ENCODE data around the gene UPB1. TPM values are rescaled to one million over a fixed set of nuclear protein-coding genes. Genes with fewer than 3 reads are reported as not detected.
A peak's percentile ranks its signal among the peaks of the same experiment; 100 is the strongest.
"Not testable (repeated sequence)": the region's sequence is repeated elsewhere in the genome, so short reads cannot be mapped to it uniquely, and the experiment has no call there.

UPB1 gene
- total RNA-seq, 3 donors from 2014 or later, result 0.16 to 0.23 (median 0.16) TPM

- no peaks in the 10 kb centered on the region for H3K27me3 Mint-ChIP-seq (ENCODE audit: low read depth)
- H3K4me1 Mint-ChIP-seq (ENCODE audit: low read depth), result no peaks in the 10 kb centered on the region
- H3K4me3 Mint-ChIP-seq, result no peak overlapping the region
- H3K9me3 Mint-ChIP-seq, result no peaks in the 10 kb centered on the region
- ATAC-seq (no peak), DNase-seq (no peak)
- H3K36me3 Mint-ChIP-seq (ENCODE audit: insufficient read depth), result peaks cover 25% of the 10 kb centered on the region
Measured at GRCh38 chr22:24543185-24543601, 48.1 kb downstream of the UPB1 start.

GRCh38 chr22:24543679-24544243 lies 48.6 kb downstream of the UPB1 start:
- no peak overlapping the region for H3K4me3 Mint-ChIP-seq
- H3K4me1 Mint-ChIP-seq (ENCODE audit: low read depth), result no peaks in the 10 kb centered on the region
- no peaks in the 10 kb centered on the region for H3K9me3 Mint-ChIP-seq
- peaks cover 28% of the 10 kb centered on the region for H3K36me3 Mint-ChIP-seq (ENCODE audit: insufficient read depth)
- no peak for ATAC-seq
- no peak for DNase-seq
- no peaks in the 10 kb centered on the region for H3K27me3 Mint-ChIP-seq (ENCODE audit: low read depth)

GRCh38 chr22:24548812-24549211 lies 53.7 kb downstream of the UPB1 start:
- ATAC-seq (no peak), DNase-seq (no peak)
- Mint-ChIP-seq H3K27me3 (ENCODE audit: low read depth) (no peaks in the 10 kb centered on the region), H3K9me3 (no peaks in the 10 kb centered on the region), H3K36me3 (ENCODE audit: insufficient read depth) (peaks cover 25% of the 10 kb centered on the region), H3K4me3 (no peak overlapping the region), H3K4me1 (ENCODE audit: low read depth) (peaks cover 20% of the 10 kb centered on the region)

- H3K4me1 Mint-ChIP-seq (ENCODE audit: low read depth), result peaks cover 26% of the 10 kb centered on the region
- H3K9me3 Mint-ChIP-seq, result no peaks in the 10 kb centered on the region
- no peaks in the 10 kb centered on the region for H3K27me3 Mint-ChIP-seq (ENCODE audit: low read depth)
- H3K4me3 Mint-ChIP-seq, result no peak overlapping the region
- DNase-seq (no peak), ATAC-seq (no peak)
- peaks cover 21% of the 10 kb centered on the region for H3K36me3 Mint-ChIP-seq (ENCODE audit: insufficient read depth)
Measured at GRCh38 chr22:24550028-24550901, 55.1 kb downstream of the UPB1 start.

- Mint-ChIP-seq H3K9me3 (no peaks in the 10 kb centered on the region), H3K36me3 (ENCODE audit: insufficient read depth) (peaks cover 21% of the 10 kb centered on the region), H3K27me3 (ENCODE audit: low read depth) (no peaks in the 10 kb centered on the region), H3K4me3 (no peak overlapping the region), H3K4me1 (ENCODE audit: low read depth) (peaks cover 28% of the 10 kb centered on the region)
- DNase-seq (no peak), ATAC-seq (no peak)
Measured at GRCh38 chr22:24550902-24551435, 55.8 kb downstream of the UPB1 start.

- peaks cover 41% of the 10 kb centered on the region for H3K4me1 Mint-ChIP-seq (ENCODE audit: low read depth)
- ATAC-seq, result not testable (repeated sequence)
Measured at GRCh38 chr22:24552503-24553286, 57.6 kb downstream of the UPB1 start.

GRCh38 chr22:24553597-24554312 lies 58.6 kb downstream of the UPB1 start:
- DNase-seq, result no peak
- Mint-ChIP-seq H3K4me3 (peak overlapping the region; percentile 97), H3K9me3 (no peaks in the 10 kb centered on the region), H3K27me3 (ENCODE audit: low read depth) (no peaks in the 10 kb centered on the region), H3K36me3 (ENCODE audit: insufficient read depth) (peaks cover 21% of the 10 kb centered on the region), H3K4me1 (ENCODE audit: low read depth) (peaks cover 51% of the 10 kb centered on the region)
- no peak for ATAC-seq

More at GRCh38 chr22:24552503-24553286, 57.6 kb downstream of the UPB1 start:
- Mint-ChIP-seq H3K36me3 (ENCODE audit: insufficient read depth) (peaks cover 19% of the 10 kb centered on the region), H3K4me3 (peak overlapping the region; percentile 97)
- DNase-seq; H3K9me3 Mint-ChIP-seq; H3K27me3 Mint-ChIP-seq (ENCODE audit: low read depth): not testable (repeated sequence)

GRCh38 chr22:24554313-24555164 lies 59.4 kb downstream of the UPB1 start, which contains the start of gene GUCD1:
GUCD1 (minus strand) TSS chr22:24555138; CDS start chr22:24554991, 147 bp downstream.
- ATAC-seq (no peak), DNase-seq (peak; percentile 16)
- peak within 1 kb of the TSS; percentile 97 for H3K4me3 Mint-ChIP-seq
- H3K27me3 Mint-ChIP-seq (ENCODE audit: low read depth), result no peaks in the 10 kb centered on the region
- H3K4me1 Mint-ChIP-seq (ENCODE audit: low read depth), result peaks cover 59% of the 10 kb centered on the region
- H3K9me3 Mint-ChIP-seq, result no peaks in the 10 kb centered on the region
- peaks cover 22% of the 10 kb centered on the region for H3K36me3 Mint-ChIP-seq (ENCODE audit: insufficient read depth)

GRCh38 chr22:24555165-24556039 lies 60.3 kb downstream of the UPB1 start, which contains the start of gene SNRPD3:
SNRPD3 (plus strand) TSS chr22:24555999; CDS start chr22:24557675, 1,676 bp downstream.
- peaks cover 22% of the 10 kb centered on the region for H3K36me3 Mint-ChIP-seq (ENCODE audit: insufficient read depth)
- ATAC-seq, result peak; percentile 81 to 85
- H3K27me3 Mint-ChIP-seq (ENCODE audit: low read depth), result no peaks in the 10 kb centered on the region
- H3K9me3 Mint-ChIP-seq, result no peaks in the 10 kb centered on the region
- H3K4me1 Mint-ChIP-seq (ENCODE audit: low read depth), result peaks cover 62% of the 10 kb centered on the region
- H3K4me3 Mint-ChIP-seq, result peak within 1 kb of the TSS; percentile 97
- DNase-seq, result peak; percentile 100

- Mint-ChIP-seq H3K27me3 (ENCODE audit: low read depth) (no peaks in the 10 kb centered on the region), H3K4me1 (ENCODE audit: low read depth) (peaks cover 62% of the 10 kb centered on the region), H3K36me3 (ENCODE audit: insufficient read depth) (peaks cover 22% of the 10 kb centered on the region), H3K4me3 (no peak overlapping the region), H3K9me3 (no peaks in the 10 kb centered on the region)
- DNase-seq, result no peak
- ATAC-seq, result no peak
Measured at GRCh38 chr22:24559471-24559870, 64.3 kb downstream of the UPB1 start.

GRCh38 chr22:24563246-24563645 lies 68.1 kb downstream of the UPB1 start:
- DNase-seq (no peak), ATAC-seq (no peak)
- no peaks in the 10 kb centered on the region for H3K9me3 Mint-ChIP-seq
- H3K36me3 Mint-ChIP-seq (ENCODE audit: insufficient read depth), result peaks cover 14% of the 10 kb centered on the region
- no peak overlapping the region for H3K4me3 Mint-ChIP-seq
- H3K4me1 Mint-ChIP-seq (ENCODE audit: low read depth), result peaks cover 63% of the 10 kb centered on the region
- no peaks in the 10 kb centered on the region for H3K27me3 Mint-ChIP-seq (ENCODE audit: low read depth)

- Mint-ChIP-seq H3K27me3 (ENCODE audit: low read depth) (no peaks in the 10 kb centered on the region), H3K36me3 (ENCODE audit: insufficient read depth) (peaks cover 11% of the 10 kb centered on the region), H3K4me3 (no peak overlapping the region), H3K4me1 (ENCODE audit: low read depth) (peaks cover 50% of the 10 kb centered on the region), H3K9me3 (no peaks in the 10 kb centered on the region)
- ATAC-seq (no peak), DNase-seq (no peak)
Measured at GRCh38 chr22:24564376-24565058, 69.4 kb downstream of the UPB1 start.

Measured in activated T-cell treated with anti-CD3 and anti-CD28 coated beads, Interleukin-2, amount 50 U/mL, for 4 hours (primary cell).